HEK293 (cell line): ENCODE measurements around the gene DLGAP4.
A peak's percentile ranks its signal among the peaks of the same experiment; 100 is the strongest.

Experiments used
- CTCF ChIA-PET: fragments of 350-600 bp; formaldehyde crosslinking; extraction: SDS; loops from one replicate; lab custom pipeline; 2021; ENCODE audit warnings: antibody characterized with exemption; lab: Yijun Ruan, JAX
- POLR2A ChIA-PET: fragments of 300-600 bp; formaldehyde crosslinking; extraction: SDS; loops from one replicate; lab custom pipeline; 2020; ENCODE audit warnings: antibody characterized with exemption, inconsistent platforms; lab: Yijun Ruan, JAX
- H3K27ac ChIP-seq: fragments of 200-500 bp; sonication (Bioruptor generic); 2 replicates; pipeline ENCODE4 v1.5.1; 2014; ENCODE audit warnings: low read depth, low read length, control low read depth, inconsistent platforms; ENCODE audit errors: extremely low read depth
- H3K36me3 ChIP-seq, 2 experiments: fragments of 200-500 bp in 1 of 2; sonication (Bioruptor generic) in 1 of 2; 1 replicate in 1 of 2; 2 replicates in 1 of 2; pipeline ENCODE4 v1.5.1; 2014 to 2017; ENCODE audit warnings: inconsistent platforms in 2 of 2, low read length in 2 of 2; ENCODE audit not compliant: control insufficient read depth in 2 of 2, insufficient read depth in 1 of 2
- H3K4me1 ChIP-seq: fragments of 200-500 bp; sonication (Bioruptor generic); 2 replicates; pipeline ENCODE4 v1.5.1; 2014; ENCODE audit warnings: mild to moderate bottlenecking, low read length, inconsistent platforms; ENCODE audit not compliant: control insufficient read depth, insufficient read depth
- H3K4me3 ChIP-seq: 2 replicates; pipeline ENCODE4 v1.5.1; 2011; ENCODE audit warnings: low read depth, mild to moderate bottlenecking, control low read depth, low read length, moderate library complexity
- H3K9me3 ChIP-seq: fragments of 200-500 bp; sonication (Bioruptor generic); 2 replicates; pipeline ENCODE4 v1.5.1; 2014; ENCODE audit warnings: low read depth, low read length, inconsistent platforms; ENCODE audit not compliant: control insufficient read depth, insufficient read depth
- ELK4 ChIP-seq: IDR thresholded peaks from 2 replicates; pipeline ENCODE4 v1.6.1; 2011; ENCODE audit warnings: mild to moderate bottlenecking, low read depth, low read length, borderline replicate concordance
- FEZF1 ChIP-seq: fragments of 450-650 bp; formaldehyde crosslinking; IDR thresholded peaks from 2 replicates; pipeline ENCODE4 v1.5.1; 2016; ENCODE audit warnings: missing biosample characterization, missing genetic modification characterization
- GLIS1 ChIP-seq: fragments of 450-650 bp; formaldehyde crosslinking; IDR thresholded peaks from 2 replicates; pipeline ENCODE4 v1.5.1; 2016; ENCODE audit warnings: missing biosample characterization, missing genetic modification characterization
- GLIS2 ChIP-seq: fragments of 450-650 bp; formaldehyde crosslinking; IDR thresholded peaks from 2 replicates; pipeline ENCODE4 v1.5.1; 2016; ENCODE audit warnings: missing biosample characterization, missing genetic modification characterization
- SALL2 ChIP-seq: fragments of 450-650 bp; formaldehyde crosslinking; IDR thresholded peaks from 2 replicates; pipeline ENCODE4 v1.5.0; 2017; ENCODE audit warnings: missing biosample characterization, mild to moderate bottlenecking, missing genetic modification characterization, borderline replicate concordance
- SETDB1 ChIP-seq: IDR thresholded peaks from one replicate; pipeline ENCODE4 v1.6.1; 2017; ENCODE audit warnings: mild to moderate bottlenecking, low read length, moderate library complexity, mixed read lengths; ENCODE audit not compliant: insufficient read length
- SP2 ChIP-seq: fragments of 450-650 bp; formaldehyde crosslinking; IDR thresholded peaks from 2 replicates; pipeline ENCODE4 v1.5.1; 2016; ENCODE audit warnings: missing biosample characterization, missing genetic modification characterization
- TCF7L2 ChIP-seq: IDR thresholded peaks from 2 replicates; pipeline ENCODE4 v1.6.1; 2011; ENCODE audit warnings: low read depth, mild to moderate bottlenecking, inconsistent platforms, low read length, moderate library complexity, borderline replicate concordance
- ZEB2 ChIP-seq: fragments of 450-650 bp; formaldehyde crosslinking; IDR thresholded peaks from 2 replicates; pipeline ENCODE4 v1.5.1; 2016; ENCODE audit warnings: missing biosample characterization, missing genetic modification characterization
- ZFP3 ChIP-seq: fragments of 450-650 bp; formaldehyde crosslinking; IDR thresholded peaks from 2 replicates; pipeline ENCODE4 v1.5.1; 2016; ENCODE audit warnings: low read depth, missing biosample characterization, missing genetic modification characterization
- ZFP41 ChIP-seq: fragments of 450-650 bp; formaldehyde crosslinking; IDR thresholded peaks from 2 replicates; pipeline ENCODE4 v1.5.1; 2016; ENCODE audit warnings: missing biosample characterization, missing genetic modification characterization, borderline replicate concordance
- ZNF157 ChIP-seq: fragments of 450-650 bp; formaldehyde crosslinking; IDR thresholded peaks from 2 replicates; pipeline ENCODE4 v1.5.1; 2016; ENCODE audit warnings: missing biosample characterization, missing genetic modification characterization
- ZNF302 ChIP-seq: fragments of 450-650 bp; formaldehyde crosslinking; IDR thresholded peaks from 2 replicates; pipeline ENCODE4 v1.5.1; 2016; ENCODE audit warnings: missing biosample characterization, missing genetic modification characterization, low read depth
- ZNF391 ChIP-seq: fragments of 450-650 bp; formaldehyde crosslinking; IDR thresholded peaks from 2 replicates; pipeline ENCODE4 v1.5.1; 2016; ENCODE audit warnings: low read depth, missing biosample characterization, missing genetic modification characterization, borderline replicate concordance
- ZNF423 ChIP-seq: fragments of 450-650 bp; formaldehyde crosslinking; IDR thresholded peaks from 2 replicates; pipeline ENCODE4 v1.5.1; 2016; ENCODE audit warnings: missing biosample characterization, missing genetic modification characterization
- ZNF426 ChIP-seq: fragments of 450-650 bp; formaldehyde crosslinking; IDR thresholded peaks from 2 replicates; pipeline ENCODE4 v1.5.1; 2017; ENCODE audit warnings: missing biosample characterization, missing genetic modification characterization, mild to moderate bottlenecking, inconsistent platforms, moderate library complexity
- ZNF433 ChIP-seq: fragments of 450-650 bp; formaldehyde crosslinking; IDR thresholded peaks from 2 replicates; pipeline ENCODE4 v1.5.1; 2016; ENCODE audit warnings: missing biosample characterization, missing genetic modification characterization, low read depth
- ZNF473 ChIP-seq: fragments of 450-650 bp; formaldehyde crosslinking; IDR thresholded peaks from 2 replicates; pipeline ENCODE4 v1.5.1; 2017; ENCODE audit warnings: missing biosample characterization, missing genetic modification characterization
- ZNF510 ChIP-seq: fragments of 450-650 bp; formaldehyde crosslinking; IDR thresholded peaks from 2 replicates; pipeline ENCODE4 v1.5.1; 2018; ENCODE audit warnings: mild to moderate bottlenecking, missing genetic modification characterization, missing biosample characterization; ENCODE audit not compliant: insufficient replicate concordance
- ZNF514 ChIP-seq: fragments of 450-650 bp; formaldehyde crosslinking; IDR thresholded peaks from 2 replicates; pipeline ENCODE4 v1.5.1; 2016; ENCODE audit warnings: missing biosample characterization, missing genetic modification characterization
- ZNF549 ChIP-seq: fragments of 450-650 bp; IDR thresholded peaks from 2 replicates; pipeline ENCODE4 v1.5.1; 2018; ENCODE audit warnings: missing biosample characterization, missing genetic modification characterization, mild to moderate bottlenecking, inconsistent platforms, moderate library complexity
- ZNF571 ChIP-seq: fragments of 450-650 bp; formaldehyde crosslinking; IDR thresholded peaks from 2 replicates; pipeline ENCODE4 v1.5.0; 2017; ENCODE audit warnings: missing biosample characterization, missing genetic modification characterization
- ZNF621 ChIP-seq: fragments of 450-650 bp; formaldehyde crosslinking; IDR thresholded peaks from 2 replicates; pipeline ENCODE4 v1.5.1; 2017; ENCODE audit warnings: missing biosample characterization, missing genetic modification characterization
- ZNF701 ChIP-seq: fragments of 450-650 bp; formaldehyde crosslinking; IDR thresholded peaks from 2 replicates; pipeline ENCODE4 v1.5.1; 2016; ENCODE audit warnings: missing biosample characterization, missing genetic modification characterization
- ZNF704 ChIP-seq: fragments of 450-650 bp; formaldehyde crosslinking; IDR thresholded peaks from 2 replicates; pipeline ENCODE4 v1.5.1; 2016; ENCODE audit warnings: missing biosample characterization, missing genetic modification characterization
- ZNF707 ChIP-seq: fragments of 450-650 bp; formaldehyde crosslinking; IDR thresholded peaks from 2 replicates; pipeline ENCODE4 v1.5.1; 2016; ENCODE audit warnings: missing biosample characterization, missing genetic modification characterization
- ZNF776 ChIP-seq: fragments of 450-650 bp; formaldehyde crosslinking; IDR thresholded peaks from 2 replicates; pipeline ENCODE4 v1.5.0; 2017; ENCODE audit warnings: missing biosample characterization, missing genetic modification characterization, borderline replicate concordance
- ZNF777 ChIP-seq: fragments of 450-650 bp; formaldehyde crosslinking; IDR thresholded peaks from 2 replicates; pipeline ENCODE4 v1.5.1; 2017; ENCODE audit warnings: missing biosample characterization, missing genetic modification characterization, borderline replicate concordance
- ZNF830 ChIP-seq: fragments of 450-650 bp; IDR thresholded peaks from 2 replicates; pipeline ENCODE4 v1.5.0; 2018; ENCODE audit warnings: missing biosample characterization, missing genetic modification characterization, low read depth, mild to moderate bottlenecking, moderate library complexity
- ZSCAN16 ChIP-seq: fragments of 450-650 bp; formaldehyde crosslinking; IDR thresholded peaks from 2 replicates; pipeline ENCODE4 v1.5.1; 2016; ENCODE audit warnings: missing biosample characterization, missing genetic modification characterization

The DLGAP4 gene

GRCh38 chr20:36469973-36470372 lies 163.8 kb downstream of the DLGAP4 start:
- POLR2A ChIA-PET = no interaction called here
- Histone ChIP-seq H3K9me3 (no peaks in the 10 kb centered on the region), H3K4me1 (peaks cover 35% of the 10 kb centered on the region), H3K36me3 (no peaks in the 10 kb centered on the region), H3K27ac (no peak overlapping the region), H3K4me3 (no peak overlapping the region)
- TF ChIP-seq ZNF510 (tag by site-specific recombination) = no peak
- TF ChIP-seq ZNF423 (tag by site-specific recombination) = no peak
- TF ChIP-seq ZNF571 (tag by site-specific recombination) = no peak
- TF ChIP-seq FEZF1 (tag by site-specific recombination) = no peak
- no peak for TF ChIP-seq ZFP41
- TF ChIP-seq ZNF514 (tag by site-specific recombination) = no peak
- TF ChIP-seq ZNF157 = no peak
- no peak for TF ChIP-seq ZNF776
- TF ChIP-seq SALL2 (tag by site-specific recombination) = no peak
- no peak for TF ChIP-seq ZNF302 (tag by site-specific recombination)
- no peak for TF ChIP-seq ELK4
- CTCF ChIA-PET = no interaction called here

- Histone ChIP-seq H3K4me1 (peaks cover 23% of the 10 kb centered on the region), H3K27ac (no peak overlapping the region), H3K4me3 (no peak overlapping the region)
- POLR2A ChIA-PET = interaction anchor here (0.6 to 0.7 kb wide), 3 partner anchors 8 to 972 kb away, joined by 3 to 6 read pairs (median 4); no protein-coding TSS in a partner anchor
- no peak for TF ChIP-seq ZEB2 (tag by site-specific recombination)
- TF ChIP-seq ZNF391 = 0 out of 2 replicates have a peak, but pooled peaks have one; percentile 47
- TF ChIP-seq, all 188 proteins: peak for 1
- CTCF ChIA-PET = interaction anchor here (0.7 to 0.8 kb wide), 2 partner anchors 133 to 302 kb away, joined by 3 read pairs; partner anchors contain the start of gene DSN1
- no peaks in the 10 kb centered on the region for H3K36me3 ChIP-seq
- no peaks in the 10 kb centered on the region for H3K9me3 ChIP-seq
These were observed 165.9 kb downstream of the DLGAP4 start for GRCh38 chr20:36471885-36472636.

GRCh38 chr20:36472637-36473090 lies 166.5 kb downstream of the DLGAP4 start:
- CTCF ChIA-PET = interaction anchor here (0.7 to 0.8 kb wide), 2 partner anchors 132 to 301 kb away, joined by 3 read pairs; partner anchors contain the start of gene DSN1
- no peak overlapping the region; the same call in 1 of the 2 replicates for H3K27ac ChIP-seq
- no peak overlapping the region; the same call in 1 of the 2 replicates for H3K4me3 ChIP-seq
- peaks cover 17% of the 10 kb centered on the region for H3K4me1 ChIP-seq
- no peaks in the 10 kb centered on the region for H3K36me3 ChIP-seq
- no peaks in the 10 kb centered on the region for H3K9me3 ChIP-seq
- POLR2A ChIA-PET = interaction anchor here (0.6 to 0.7 kb wide), 2 partner anchors 21 to 139 kb away, joined by 3 to 4 read pairs; no protein-coding TSS in a partner anchor
- TF ChIP-seq SP2 (tag by site-specific recombination) (peak; percentile 67), GLIS1 (tag by site-specific recombination) (peak; percentile 16; the same call in 1 of the 2 replicates), ZNF426 (tag by site-specific recombination) (no peak), ZNF473 (no peak), ZFP3 (tag by site-specific recombination) (no peak), ZNF777 (tag by site-specific recombination) (no peak), ZNF704 (no peak), SETDB1 (no peak), TCF7L2 (no peak), ZSCAN16 (no peak), ZNF830 (tag by site-specific recombination) (no peak), GLIS2 (peak; percentile 55; the same call in 1 of the 2 replicates), ZNF701 (tag by site-specific recombination) (no peak), ZNF621 (no peak), ZNF433 (tag by site-specific recombination) (no peak), ZNF549 (tag by site-specific recombination) (no peak), ZNF707 (tag by site-specific recombination) (no peak)
